Panc1 (cell line): ENCODE results near the gene FOXA3. TPM values are rescaled to one million over a fixed set of nuclear protein-coding genes. Genes with fewer than 3 reads are reported as not detected.

Experiments
- ATAC-seq: fragments of 200-7000 bp; cut with Tn5 transposase; 2 replicates; pipeline ENCODE4 v1.9.1; 2020; ENCODE audit warnings: mild to moderate bottlenecking, moderate library complexity
- BruUV-seq: library from RNA; stranded (reverse); fragments of 400-500 nt; replicated peaks from 2 replicates; lab custom pipeline; 2021; lab: Mats Ljungman, UMichigan
- CTCF ChIA-PET: fragments of 300-600 bp; sonication (Branson Sonifier 250); formaldehyde crosslinking; loops from one replicate; lab custom pipeline; 2022; ENCODE audit warnings: antibody characterized with exemption; lab: Charles Lee
- POLR2A ChIA-PET: fragments of 300-600 bp; sonication (Branson Sonifier 250); formaldehyde crosslinking; loops from one replicate; lab custom pipeline; 2022; ENCODE audit warnings: antibody characterized with exemption; lab: Charles Lee
- DNase-seq: peaks from one replicate; pipeline ENCODE4 v3.0.0-alpha.2; 2010; ENCODE audit warnings: low read depth, low spot score
- H3K27ac ChIP-seq: 2 replicates; pipeline ENCODE4 v1.5.1; 2011; ENCODE audit warnings: mild to moderate bottlenecking, low read length, inconsistent platforms
- H3K27me3 ChIP-seq: fragments of 200-500 bp; sonication (Bioruptor generic); 2 replicates; pipeline ENCODE4 v1.6.0; 2014; ENCODE audit warnings: low read length, inconsistent platforms; ENCODE audit not compliant: control insufficient read depth, insufficient read depth
- H3K36me3 ChIP-seq: fragments of 200-500 bp; sonication (Bioruptor generic); 2 replicates; pipeline ENCODE4 v1.5.1; 2014; ENCODE audit warnings: inconsistent platforms, mild to moderate bottlenecking, low read length, moderate library complexity; ENCODE audit not compliant: control insufficient read depth, insufficient read depth
- H3K4me1 ChIP-seq: 2 replicates; pipeline ENCODE4 v1.5.1; 2011; ENCODE audit warnings: inconsistent platforms, mild to moderate bottlenecking, low read length, moderate library complexity; ENCODE audit not compliant: control insufficient read depth, insufficient read depth
- H3K4me3 ChIP-seq, 2 experiments: 2 replicates each; pipeline ENCODE4 v1.5.1; 2011 to 2012; ENCODE audit warnings: low read depth in 2 of 2, low read length in 2 of 2, mild to moderate bottlenecking in 2 of 2, inconsistent platforms in 1 of 2, moderate library complexity in 1 of 2
- H3K9me3 ChIP-seq: fragments of 200-500 bp; sonication (Bioruptor generic); 2 replicates; pipeline ENCODE4 v1.5.1; 2014; ENCODE audit warnings: low read depth, mild to moderate bottlenecking, inconsistent platforms, low read length, moderate library complexity; ENCODE audit not compliant: control insufficient read depth, insufficient read depth
- POLR2AphosphoS5 ChIP-seq: IDR thresholded peaks from 2 replicates; pipeline ENCODE4 v1.6.1; 2012; ENCODE audit warnings: mild to moderate bottlenecking, low read depth, low read length, moderate library complexity
- SIN3A ChIP-seq: IDR thresholded peaks from 2 replicates; pipeline ENCODE4 v1.6.1; 2012; ENCODE audit warnings: low read depth, mild to moderate bottlenecking, low read length, moderate library complexity, borderline replicate concordance; ENCODE audit not compliant: insufficient read depth
- TCF7L2 ChIP-seq: IDR thresholded peaks from 2 replicates; pipeline ENCODE4 v1.6.1; 2011; ENCODE audit warnings: mild to moderate bottlenecking, low read depth, low read length, inconsistent platforms
- in situ Hi-C: cut with HindIII; loops from 2 replicates; pipeline ENCODE4 v1.10.0; 2016; ENCODE audit warnings: low sequenced_read_pairs, low pct_unique_long_range_greater_than_20kb
- intact Hi-C: fragments of 100-400 bp; cut with micrococcal nuclease; formaldehyde crosslinking; loops from one replicate; pipeline ENCODE4 v1.10.0; 2022; ENCODE audit not compliant: unreplicated experiment
- total RNA-seq: library from RNA; stranded (reverse); gene quantifications from one replicate; pipeline ENCODE4 v1.2.1, GENCODE V29; 2021; ENCODE audit not compliant: unreplicated experiment
- TF ChIP-seq, protein P1 (sequence below), 2 experiments: IDR thresholded peaks; 2 replicates each; pipeline ENCODE4 v1.6.1; 2011 to 2012; ENCODE audit warnings: low read depth in 2 of 2, control low read depth in 1 of 2, low read length in 1 of 2, mild to moderate bottlenecking in 1 of 2, moderate library complexity in 1 of 2; ENCODE audit not compliant: insufficient read depth in 1 of 2
- TF ChIP-seq, protein P2 (sequence below): fragments of 450-650 bp; IDR thresholded peaks from 2 replicates; pipeline ENCODE4 v1.5.1; 2017; ENCODE audit warnings: mild to moderate bottlenecking

The FOXA3 gene
- total RNA-seq, 1 experiment from 2014 or later = 0.26 TPM

DNA sequence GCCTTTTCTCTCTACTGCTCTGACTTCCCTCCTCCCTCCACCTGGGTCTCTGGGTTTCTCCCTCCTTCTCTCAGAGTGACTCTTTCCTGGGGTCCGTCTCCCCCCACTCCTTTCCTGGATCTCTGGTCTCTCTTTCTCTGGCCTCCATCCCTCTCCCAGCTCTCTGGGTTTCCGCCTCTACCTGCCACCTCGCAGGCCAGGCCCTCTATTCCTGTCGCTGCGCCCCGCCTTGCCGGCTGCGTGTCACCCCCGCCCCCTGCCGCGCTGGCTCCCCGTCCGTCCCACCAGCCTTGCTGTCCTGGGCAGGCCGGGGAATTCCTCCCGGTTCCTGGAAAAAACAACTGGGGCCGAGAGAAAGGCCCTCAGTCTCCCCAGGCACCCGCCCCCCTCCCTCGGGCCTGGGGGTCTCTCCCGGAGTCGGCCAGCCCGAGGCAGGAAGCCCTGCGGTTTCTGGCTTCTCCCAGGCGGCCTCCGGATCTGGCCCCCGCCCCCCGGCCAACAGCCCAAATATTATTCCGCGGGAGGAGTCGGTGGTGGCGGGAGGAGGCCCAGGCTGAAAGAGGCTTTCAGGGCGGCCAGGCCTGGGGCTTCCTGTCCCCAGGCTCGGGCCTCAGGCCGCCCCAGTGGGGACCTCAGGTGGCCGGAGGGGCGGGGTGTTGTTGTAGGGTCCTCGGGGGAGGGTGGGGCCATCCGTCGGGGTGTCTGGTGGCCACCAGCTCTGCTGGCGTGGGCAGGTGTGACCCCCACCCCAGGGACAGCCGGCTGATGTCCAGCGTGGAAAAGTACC lies 12.5 kb downstream of the FOXA3 start:
- DNase-seq (no peak), ATAC-seq (no peak)
- in situ Hi-C loops = no loop called here
- no peaks in the 10 kb centered on the region for H3K36me3 ChIP-seq
- H3K4me1 ChIP-seq = no peaks in the 10 kb centered on the region
- no peaks in the 10 kb centered on the region for H3K9me3 ChIP-seq
- intact Hi-C loops = no loop called here
- no TSS peak for BruUV-seq
- ChIA-PET CTCF (no interaction called here), POLR2A (no interaction called here)
- TF ChIP-seq, protein P1, sequence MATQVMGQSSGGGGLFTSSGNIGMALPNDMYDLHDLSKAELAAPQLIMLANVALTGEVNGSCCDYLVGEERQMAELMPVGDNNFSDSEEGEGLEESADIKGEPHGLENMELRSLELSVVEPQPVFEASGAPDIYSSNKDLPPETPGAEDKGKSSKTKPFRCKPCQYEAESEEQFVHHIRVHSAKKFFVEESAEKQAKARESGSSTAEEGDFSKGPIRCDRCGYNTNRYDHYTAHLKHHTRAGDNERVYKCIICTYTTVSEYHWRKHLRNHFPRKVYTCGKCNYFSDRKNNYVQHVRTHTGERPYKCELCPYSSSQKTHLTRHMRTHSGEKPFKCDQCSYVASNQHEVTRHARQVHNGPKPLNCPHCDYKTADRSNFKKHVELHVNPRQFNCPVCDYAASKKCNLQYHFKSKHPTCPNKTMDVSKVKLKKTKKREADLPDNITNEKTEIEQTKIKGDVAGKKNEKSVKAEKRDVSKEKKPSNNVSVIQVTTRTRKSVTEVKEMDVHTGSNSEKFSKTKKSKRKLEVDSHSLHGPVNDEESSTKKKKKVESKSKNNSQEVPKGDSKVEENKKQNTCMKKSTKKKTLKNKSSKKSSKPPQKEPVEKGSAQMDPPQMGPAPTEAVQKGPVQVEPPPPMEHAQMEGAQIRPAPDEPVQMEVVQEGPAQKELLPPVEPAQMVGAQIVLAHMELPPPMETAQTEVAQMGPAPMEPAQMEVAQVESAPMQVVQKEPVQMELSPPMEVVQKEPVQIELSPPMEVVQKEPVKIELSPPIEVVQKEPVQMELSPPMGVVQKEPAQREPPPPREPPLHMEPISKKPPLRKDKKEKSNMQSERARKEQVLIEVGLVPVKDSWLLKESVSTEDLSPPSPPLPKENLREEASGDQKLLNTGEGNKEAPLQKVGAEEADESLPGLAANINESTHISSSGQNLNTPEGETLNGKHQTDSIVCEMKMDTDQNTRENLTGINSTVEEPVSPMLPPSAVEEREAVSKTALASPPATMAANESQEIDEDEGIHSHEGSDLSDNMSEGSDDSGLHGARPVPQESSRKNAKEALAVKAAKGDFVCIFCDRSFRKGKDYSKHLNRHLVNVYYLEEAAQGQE (IDR thresholded peaks at IDR 0.05; ENCODE audit: insufficient read depth in 1 of 2, low read depth in 2 of 2, low read length in 1 of 2) = no peak
- TF ChIP-seq POLR2AphosphoS5 (no peak), TCF7L2 (no peak), SIN3A (no peak)
- TF ChIP-seq, protein P2, sequence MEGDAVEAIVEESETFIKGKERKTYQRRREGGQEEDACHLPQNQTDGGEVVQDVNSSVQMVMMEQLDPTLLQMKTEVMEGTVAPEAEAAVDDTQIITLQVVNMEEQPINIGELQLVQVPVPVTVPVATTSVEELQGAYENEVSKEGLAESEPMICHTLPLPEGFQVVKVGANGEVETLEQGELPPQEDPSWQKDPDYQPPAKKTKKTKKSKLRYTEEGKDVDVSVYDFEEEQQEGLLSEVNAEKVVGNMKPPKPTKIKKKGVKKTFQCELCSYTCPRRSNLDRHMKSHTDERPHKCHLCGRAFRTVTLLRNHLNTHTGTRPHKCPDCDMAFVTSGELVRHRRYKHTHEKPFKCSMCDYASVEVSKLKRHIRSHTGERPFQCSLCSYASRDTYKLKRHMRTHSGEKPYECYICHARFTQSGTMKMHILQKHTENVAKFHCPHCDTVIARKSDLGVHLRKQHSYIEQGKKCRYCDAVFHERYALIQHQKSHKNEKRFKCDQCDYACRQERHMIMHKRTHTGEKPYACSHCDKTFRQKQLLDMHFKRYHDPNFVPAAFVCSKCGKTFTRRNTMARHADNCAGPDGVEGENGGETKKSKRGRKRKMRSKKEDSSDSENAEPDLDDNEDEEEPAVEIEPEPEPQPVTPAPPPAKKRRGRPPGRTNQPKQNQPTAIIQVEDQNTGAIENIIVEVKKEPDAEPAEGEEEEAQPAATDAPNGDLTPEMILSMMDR = no peak
- no peak overlapping the region for H3K27ac ChIP-seq
- no peak overlapping the region for H3K4me3 ChIP-seq
- H3K27me3 ChIP-seq = no peaks in the 10 kb centered on the region

DNA sequence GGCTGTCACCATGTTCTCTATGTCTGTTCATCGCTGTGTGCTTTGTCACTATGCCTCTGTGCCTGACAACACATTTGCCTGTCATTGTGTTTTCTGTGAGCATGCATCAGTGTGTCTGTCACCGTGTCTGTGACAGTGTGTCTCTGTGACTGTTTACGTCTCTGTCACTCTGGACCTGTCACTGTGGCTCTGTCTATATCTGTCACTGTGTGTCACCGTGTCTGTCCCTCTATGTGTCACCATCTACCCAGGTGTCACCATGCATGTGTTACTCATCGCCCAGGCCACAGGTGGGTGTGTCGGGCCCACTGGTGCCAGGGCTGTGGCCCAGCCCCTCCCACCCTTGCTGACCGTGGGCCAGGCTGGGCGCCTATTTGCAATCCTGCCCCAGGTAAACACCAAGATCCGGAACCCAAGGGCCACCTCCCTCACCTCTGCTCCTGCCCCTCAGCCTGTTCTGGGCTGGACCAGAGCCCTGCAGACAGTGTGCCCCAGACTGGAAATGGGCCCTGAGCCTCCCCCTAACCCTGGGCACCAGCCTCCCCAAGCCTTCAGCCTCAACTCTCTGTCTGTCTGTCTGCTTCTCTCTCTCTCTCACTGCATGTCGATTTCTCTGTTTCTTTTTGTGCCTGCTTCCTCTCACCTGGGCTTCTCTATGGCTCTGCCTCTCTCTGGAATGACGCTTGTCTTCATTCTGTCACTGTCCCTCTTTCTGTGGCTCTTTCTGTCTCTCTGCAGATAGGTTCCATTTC lies 14.1 kb downstream of the FOXA3 start:
- Histone ChIP-seq H3K4me1 (peaks cover 4% of the 10 kb centered on the region), H3K9me3 (no peaks in the 10 kb centered on the region), H3K27me3 (no peaks in the 10 kb centered on the region), H3K36me3 (no peaks in the 10 kb centered on the region), H3K4me3 (no peak overlapping the region), H3K27ac (no peak overlapping the region)
- DNase-seq (no peak), ATAC-seq (no peak)
- ChIA-PET POLR2A (no interaction called here), CTCF (no interaction called here)
- BruUV-seq = no TSS peak
- intact Hi-C loops (no loop called here), in situ Hi-C loops (no loop called here)
- no peak for TF ChIP-seq TCF7L2

DNA sequence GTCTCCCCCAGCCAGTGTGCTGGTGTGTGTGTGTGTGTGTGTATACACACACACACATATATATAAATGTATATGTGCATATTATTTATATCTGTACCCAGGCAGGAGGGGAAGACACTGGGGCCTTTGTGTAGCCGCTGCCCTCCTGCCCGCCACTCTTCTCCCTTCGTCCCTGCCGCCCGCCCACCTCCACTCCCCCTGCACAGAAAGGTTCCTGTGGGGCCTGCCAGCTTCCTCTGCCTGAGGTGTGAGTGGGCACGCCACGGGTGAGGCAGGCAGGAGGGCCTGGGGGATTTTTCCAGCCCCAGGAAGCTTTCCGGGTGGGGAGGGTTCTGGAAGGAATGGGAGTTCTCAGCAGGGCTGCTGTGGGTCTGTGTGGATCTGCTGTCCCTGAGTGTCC lies 14.9 kb downstream of the FOXA3 start:
- DNase-seq = no peak
- no TSS peak for BruUV-seq
- H3K36me3 ChIP-seq = no peaks in the 10 kb centered on the region
- in situ Hi-C loops (no loop called here), intact Hi-C loops (no loop called here)
- peaks cover 4% of the 10 kb centered on the region for H3K4me1 ChIP-seq
- H3K4me3 ChIP-seq = no peak overlapping the region
- TF ChIP-seq SIN3A (no peak), TCF7L2 (no peak), POLR2AphosphoS5 (no peak)
- TF ChIP-seq, protein P2 = no peak
- TF ChIP-seq, protein P1 (IDR thresholded peaks at IDR 0.05; ENCODE audit: insufficient read depth in 1 of 2, low read depth in 2 of 2, low read length in 1 of 2) = no peak
- CTCF ChIA-PET = no interaction called here
- no peak for ATAC-seq
- POLR2A ChIA-PET = no interaction called here
- H3K27ac ChIP-seq = no peak overlapping the region
- no peaks in the 10 kb centered on the region for H3K27me3 ChIP-seq
- no peaks in the 10 kb centered on the region for H3K9me3 ChIP-seq
